H9 (cell line): ENCODE data around the gene SMARCAL1. TPM values are rescaled to one million over a fixed set of nuclear protein-coding genes. Genes with fewer than 3 reads are reported as not detected.

Source experiments
- DNase-seq: peaks from one replicate; pipeline ENCODE4 v3.0.0-alpha.2; 2017
- H2AFZ ChIP-seq: one replicate; pipeline ENCODE4 v1.6.1; 2013; ENCODE audit warnings: mild to moderate bottlenecking, low read length, control low read depth, moderate library complexity
- H2AK5ac ChIP-seq: 2 replicates; pipeline ENCODE4 v1.6.1; 2013; ENCODE audit warnings: low read length, control low read depth, mixed read lengths; ENCODE audit not compliant: insufficient read length
- H2BK120ac ChIP-seq: one replicate; pipeline ENCODE4 v1.6.1; 2013; ENCODE audit warnings: low read depth, mild to moderate bottlenecking, low read length, control low read depth, inconsistent platforms; ENCODE audit not compliant: poor library complexity, severe bottlenecking
- H2BK12ac ChIP-seq: 2 replicates; pipeline ENCODE4 v1.6.1; 2013; ENCODE audit warnings: low read length, control low read depth, mixed read lengths, low read depth; ENCODE audit not compliant: insufficient read length
- H2BK15ac ChIP-seq: 2 replicates; pipeline ENCODE4 v1.6.1; 2013; ENCODE audit warnings: low read depth, low read length, control low read depth
- H2BK20ac ChIP-seq: one replicate; pipeline ENCODE4 v1.6.1; 2013; ENCODE audit warnings: low read depth, mild to moderate bottlenecking, low read length, control low read depth, inconsistent platforms; ENCODE audit not compliant: poor library complexity, severe bottlenecking
- H2BK5ac ChIP-seq: 2 replicates; pipeline ENCODE4 v1.6.1; 2013; ENCODE audit warnings: low read length, control low read depth, mixed read lengths; ENCODE audit not compliant: insufficient read length
- H3K14ac ChIP-seq: 2 replicates; pipeline ENCODE4 v1.6.1; 2013; ENCODE audit warnings: low read length, control low read depth; ENCODE audit not compliant: insufficient read depth
- H3K18ac ChIP-seq: 2 replicates; pipeline ENCODE4 v1.6.1; 2013; ENCODE audit warnings: low read depth, mild to moderate bottlenecking, mixed read lengths, low read length, control low read depth; ENCODE audit not compliant: insufficient read length
- H3K23ac ChIP-seq: 2 replicates; pipeline ENCODE4 v1.6.1; 2013; ENCODE audit warnings: low read length, control low read depth, mixed read lengths, low read depth; ENCODE audit not compliant: insufficient read length
- H3K23me2 ChIP-seq: 2 replicates; pipeline ENCODE4 v1.6.1; 2013; ENCODE audit warnings: low read depth, mild to moderate bottlenecking, mixed read lengths, low read length, control low read depth; ENCODE audit not compliant: insufficient read length, poor library complexity, severe bottlenecking
- H3K27ac ChIP-seq: 2 replicates; pipeline ENCODE4 v1.5.1; 2013; ENCODE audit warnings: low read length, control low read depth, mixed read lengths, low read depth; ENCODE audit not compliant: insufficient read length
- H3K27me3 ChIP-seq: 2 replicates; pipeline ENCODE4 v1.6.1; 2013; ENCODE audit warnings: low read length, control low read depth, inconsistent platforms; ENCODE audit not compliant: insufficient read depth
- H3K4ac ChIP-seq: 2 replicates; pipeline ENCODE4 v1.6.1; 2013; ENCODE audit warnings: low read depth, mild to moderate bottlenecking, control low read depth, inconsistent platforms, low read length, moderate library complexity
- H3K4me1 ChIP-seq: 2 replicates; pipeline ENCODE4 v1.6.1; 2013; ENCODE audit warnings: low read length, control low read depth, inconsistent platforms; ENCODE audit not compliant: insufficient read depth
- H3K4me2 ChIP-seq: 2 replicates; pipeline ENCODE4 v1.6.1; 2013; ENCODE audit warnings: low read length, control low read depth, mixed read lengths; ENCODE audit not compliant: insufficient read length, insufficient read depth
- H3K56ac ChIP-seq: 2 replicates; pipeline ENCODE4 v1.6.1; 2013; ENCODE audit warnings: low read depth, mild to moderate bottlenecking, mixed read lengths, low read length, control low read depth; ENCODE audit not compliant: insufficient read length
- H3K79me1 ChIP-seq: 2 replicates; pipeline ENCODE4 v1.6.1; 2013; ENCODE audit warnings: low read depth, mild to moderate bottlenecking, moderate library complexity, low read length, control low read depth, inconsistent platforms; ENCODE audit not compliant: insufficient read depth, poor library complexity, severe bottlenecking
- H3K79me2 ChIP-seq: 2 replicates; pipeline ENCODE4 v1.6.1; 2013; ENCODE audit warnings: low read length, control low read depth, inconsistent platforms; ENCODE audit not compliant: insufficient read depth
- H3K9ac ChIP-seq: 2 replicates; pipeline ENCODE4 v1.6.1; 2013; ENCODE audit warnings: low read length, control low read depth, mixed read lengths; ENCODE audit not compliant: insufficient read length; ENCODE audit errors: extremely low read depth
- H3K9me3 ChIP-seq: one replicate; pipeline ENCODE4 v1.6.1; 2013; ENCODE audit warnings: low read depth, low read length, inconsistent platforms; ENCODE audit not compliant: control insufficient read depth
- H3T11ph ChIP-seq: one replicate; pipeline ENCODE4 v1.6.1; 2013; ENCODE audit warnings: mild to moderate bottlenecking, low read length, control low read depth, inconsistent platforms
- H4K20me1 ChIP-seq: one replicate; pipeline ENCODE4 v1.6.1; 2013; ENCODE audit not compliant: control insufficient read depth, insufficient read length, insufficient read depth
- H4K5ac ChIP-seq: 2 replicates; pipeline ENCODE4 v1.6.1; 2013; ENCODE audit warnings: low read depth, mild to moderate bottlenecking, mixed read lengths, low read length, control low read depth; ENCODE audit not compliant: insufficient read length
- H4K8ac ChIP-seq: replicated peaks from 2 replicates; pipeline ENCODE4 v1.6.1; 2013; ENCODE audit warnings: low read length, control low read depth, mixed read lengths, low read depth; ENCODE audit not compliant: insufficient read length
- H4K91ac ChIP-seq: 2 replicates; pipeline ENCODE4 v1.6.1; 2013; ENCODE audit warnings: low read depth, mild to moderate bottlenecking, moderate library complexity, mixed read lengths, low read length, control low read depth; ENCODE audit not compliant: insufficient read length
- H3K27ac Mint-ChIP-seq, 3 experiments: 2 replicates in 2 of 3; 3 replicates in 1 of 3; pipeline ENCODE4 v1.8.0; 2020 to 2021; ENCODE audit warnings: mixed read lengths in 3 of 3, mild to moderate bottlenecking in 1 of 3, moderate library complexity in 1 of 3
- H3K27me3 Mint-ChIP-seq: 2 replicates; pipeline ENCODE4 v1.8.0; 2021; ENCODE audit warnings: low read depth, mild to moderate bottlenecking, moderate library complexity, mixed read lengths
- H3K36me3 Mint-ChIP-seq, 3 experiments: 2 replicates in 2 of 3; 3 replicates in 1 of 3; pipeline ENCODE4 v1.8.0; 2020 to 2021; ENCODE audit warnings: low read depth in 3 of 3, mixed read lengths in 3 of 3; ENCODE audit not compliant: insufficient read depth in 1 of 3
- H3K4me1 Mint-ChIP-seq, 2 experiments: 2 replicates each; pipeline ENCODE4 v1.8.0; 2020; ENCODE audit warnings: mixed read lengths in 2 of 2
- H3K4me3 Mint-ChIP-seq, 2 experiments: 2 replicates in 1 of 2; 3 replicates in 1 of 2; pipeline ENCODE4 v1.8.0; 2020 to 2021; ENCODE audit warnings: mild to moderate bottlenecking in 2 of 2, mixed read lengths in 2 of 2, moderate library complexity in 1 of 2
- H3K9me3 Mint-ChIP-seq, 2 experiments: 2 replicates in 1 of 2; 3 replicates in 1 of 2; pipeline ENCODE4 v1.8.0; 2020; ENCODE audit warnings: mild to moderate bottlenecking in 2 of 2, mixed read lengths in 2 of 2, moderate library complexity in 1 of 2
- WGBS: extraction: QIAGEN DNeasy Blood & Tissue Kit; methylation state at CpG from one replicate; pipeline ENCODE4 v1.1.7; 2013; ENCODE audit warnings: missing lambda C conversion rate, low lambda C conversion rate, mixed read lengths; ENCODE audit not compliant: insufficient read length; ENCODE audit errors: extremely low coverage; 5-methylcytosine and 5-hydroxymethylcytosine counted together
- total RNA-seq: library from RNA; stranded (reverse); gene quantifications from 2 replicates; pipeline ENCODE4 v1.2.1, GENCODE V29; 2021
- TF ChIP-seq, protein P1 (sequence below): fragments of 200-600 bp; sonication (generic); conservative IDR thresholded peaks from 3 replicates; pipeline ENCODE4 v1.8.0; 2021; ENCODE audit warnings: antibody characterized with exemption, mild to moderate bottlenecking

The SMARCAL1 gene
- total RNA-seq, 1 experiment from 2014 or later, result 16.5 TPM

GRCh38 chr2:216387262-216387661 is 25.0 kb upstream of the SMARCAL1 start:
- no peak overlapping the region for H2BK20ac ChIP-seq
- no peak overlapping the region for H2BK12ac ChIP-seq
- H2BK5ac ChIP-seq, result no peak overlapping the region
- no peak overlapping the region for H2AK5ac ChIP-seq
- H3K4me1 Mint-ChIP-seq, result peaks cover 13 to 16% of the 10 kb centered on the region in 2 experiments; a peak in 3 of 4 replicates
- TF ChIP-seq, protein P1, sequence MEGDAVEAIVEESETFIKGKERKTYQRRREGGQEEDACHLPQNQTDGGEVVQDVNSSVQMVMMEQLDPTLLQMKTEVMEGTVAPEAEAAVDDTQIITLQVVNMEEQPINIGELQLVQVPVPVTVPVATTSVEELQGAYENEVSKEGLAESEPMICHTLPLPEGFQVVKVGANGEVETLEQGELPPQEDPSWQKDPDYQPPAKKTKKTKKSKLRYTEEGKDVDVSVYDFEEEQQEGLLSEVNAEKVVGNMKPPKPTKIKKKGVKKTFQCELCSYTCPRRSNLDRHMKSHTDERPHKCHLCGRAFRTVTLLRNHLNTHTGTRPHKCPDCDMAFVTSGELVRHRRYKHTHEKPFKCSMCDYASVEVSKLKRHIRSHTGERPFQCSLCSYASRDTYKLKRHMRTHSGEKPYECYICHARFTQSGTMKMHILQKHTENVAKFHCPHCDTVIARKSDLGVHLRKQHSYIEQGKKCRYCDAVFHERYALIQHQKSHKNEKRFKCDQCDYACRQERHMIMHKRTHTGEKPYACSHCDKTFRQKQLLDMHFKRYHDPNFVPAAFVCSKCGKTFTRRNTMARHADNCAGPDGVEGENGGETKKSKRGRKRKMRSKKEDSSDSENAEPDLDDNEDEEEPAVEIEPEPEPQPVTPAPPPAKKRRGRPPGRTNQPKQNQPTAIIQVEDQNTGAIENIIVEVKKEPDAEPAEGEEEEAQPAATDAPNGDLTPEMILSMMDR, result no peak
- no peak for DNase-seq
- H3K27ac ChIP-seq, result no peak overlapping the region
- no peak overlapping the region for H3K4ac ChIP-seq
- no peaks in the 10 kb centered on the region for H3K27me3 ChIP-seq
- no peak overlapping the region for H3K23ac ChIP-seq
- H3K4me3 Mint-ChIP-seq, result no peak overlapping the region
- no peaks in the 10 kb centered on the region for H3K23me2 ChIP-seq
- H3K9me3 ChIP-seq, result no peaks in the 10 kb centered on the region
- H3K27ac Mint-ChIP-seq, result no peak overlapping the region
- H3K4me2 ChIP-seq, result no peak overlapping the region
- no CpG with 5 or more reads among the region's 2 CpGs for WGBS
- no peaks in the 10 kb centered on the region for H3K79me2 ChIP-seq
- H3K9ac ChIP-seq, result no peak overlapping the region
- H3K9me3 Mint-ChIP-seq, result no peaks in the 10 kb centered on the region
- H3K27me3 Mint-ChIP-seq, result peaks cover 4% of the 10 kb centered on the region; the same call in 1 of the 2 replicates
- no peak overlapping the region for H4K8ac ChIP-seq
- H3K36me3 Mint-ChIP-seq, result no peaks in the 10 kb centered on the region; a peak in 1 of 7 replicates
- H3T11ph ChIP-seq, result no peak overlapping the region
- H2BK15ac ChIP-seq, result no peak overlapping the region
- H2BK120ac ChIP-seq, result no peak overlapping the region
- no peaks in the 10 kb centered on the region for H4K20me1 ChIP-seq
- no peak overlapping the region for H3K18ac ChIP-seq
- H3K56ac ChIP-seq, result no peak overlapping the region
- no peak overlapping the region for H3K14ac ChIP-seq
- no peak overlapping the region for H4K5ac ChIP-seq
- H3K4me1 ChIP-seq, result peaks cover 3% of the 10 kb centered on the region
- no peaks in the 10 kb centered on the region for H3K79me1 ChIP-seq
- H4K91ac ChIP-seq, result no peak overlapping the region
- no peak overlapping the region for H2AFZ ChIP-seq
